Pancreas (tissue), 10 donors: ENCODE results near the gene RHBDD1. TPM values are rescaled to one million over a fixed set of nuclear protein-coding genes. Genes with fewer than 3 reads are reported as not detected.

ENCODE experiments used
- ATAC-seq, 4 donors: fragments of 200-7000 bp; cut with Tn5 transposase; one replicate each; pipeline versions ENCODE4 v1.8.0 to v1.9.1; 2020; ENCODE audit warnings: mild to moderate bottlenecking in 4 of 4, moderate library complexity in 4 of 4
- DNase-seq, 6 donors: peaks; one replicate each; pipeline ENCODE4 v3.0.0-alpha.2; 2020
- FAIRE-seq: peaks from 2 replicates; lab custom pipeline; 2012; peaks lifted over from hg19 to GRCh38; lab: Jason Lieb, UNC
- H3K27ac ChIP-seq, 4 donors: fragments of 200-600 bp; sonication (generic); 1 replicate in 3 of 4; 2 replicates in 1 of 4; pipeline versions ENCODE4 v1.5.0 to v1.8.0; 2020
- H3K27me3 ChIP-seq, 4 donors: fragments of 200-600 bp; one replicate each; pipeline ENCODE4 v1.8.0; 2021
- H3K36me3 ChIP-seq, 3 donors: fragments of 200-600 bp; sonication (generic) in 1 of 3; one replicate each; pipeline versions ENCODE4 v1.5.0 to v1.8.0; 2020 to 2021
- H3K4me1 ChIP-seq, 3 donors: fragments of 200-600 bp; one replicate each; pipeline ENCODE4 v1.8.0; 2021
- H3K4me3 ChIP-seq, 4 donors: fragments of 200-600 bp; sonication (generic) in 2 of 4; one replicate each; pipeline versions ENCODE4 v1.5.0 to v1.8.0; 2020 to 2021
- H3K9me3 ChIP-seq, 4 donors: fragments of 200-600 bp; one replicate each; pipeline ENCODE4 v1.8.0; 2021
- WGBS, 2 donors: extraction: QIAGEN DNeasy Blood & Tissue Kit; methylation state at CpG; one replicate each; pipeline ENCODE4 v1.1.7; 2013; 5-methylcytosine and 5-hydroxymethylcytosine counted together
- intact Hi-C, 3 donors: fragments of 100-400 bp; cut with DNase I; formaldehyde crosslinking; loops; one replicate each; pipeline versions ENCODE4 v1.11.1 to v1.14.2; 2022
- polyA plus RNA-seq, 2 donors: library from polyadenylated mRNA; stranded (reverse); fragments of 200-250 nt; gene quantifications; one replicate each; pipeline ENCODE4 v1.2.3, GENCODE V29; 2013
- total RNA-seq, 6 donors: library from RNA; stranded (reverse); fragmentation: NEBNext Ultra II Directional in 4 of 6; extraction: Animal tissue kit (Norgen Biotek cat#: 25700) in 4 of 6; gene quantifications; one replicate each; pipeline versions ENCODE4 v1.2.1 to v1.2.4, GENCODE V29; 2021 to 2023
- TF ChIP-seq, protein P1 (sequence below), 4 donors: fragments of 200-600 bp; sonication (generic) in 3 of 4; IDR thresholded peaks; one replicate each; pipeline versions ENCODE4 v1.5.0 to v1.8.0; 2021; ENCODE audit warnings: antibody characterized with exemption in 4 of 4
- donor health status: healthy with polysubstance abuse.
- donor health status: DM: no; HTN: no; CAD: no; lungs with moderate emphysema.
- donor health status: DM: no; HTN: no; CAD: no.
- donor health status: control.
- donor health status: control.
- donor health status: Bipolar disorder and iron deficiency.
- donor health status: DM: yes; HTN: yes; CAD: no.
- donor health status: DM: no; HTN: no; CAD: no.
- donor health status: DM: no; HTN: no; CAD: no.
- donor health status: DM: yes; HTN: yes; CAD: no.

RHBDD1 gene
- total and polyA plus RNA-seq, 8 donors = 3.5 to 28.9 (median 20.1) TPM

GRCh38 chr2:226962176-226962773 is 126.4 kb downstream of the RHBDD1 start:
- Histone ChIP-seq H3K36me3 (no peaks in the 10 kb centered on the region), H3K27ac (no peak overlapping the region), H3K4me3 (no peak overlapping the region), H3K4me1 (no peaks in the 10 kb centered on the region), H3K9me3 (no peaks in the 10 kb centered on the region), H3K27me3 (no peaks in the 10 kb centered on the region)
- DNase-seq (no peak), FAIRE-seq (no peak), ATAC-seq (no peak)
- TF ChIP-seq, protein P1, sequence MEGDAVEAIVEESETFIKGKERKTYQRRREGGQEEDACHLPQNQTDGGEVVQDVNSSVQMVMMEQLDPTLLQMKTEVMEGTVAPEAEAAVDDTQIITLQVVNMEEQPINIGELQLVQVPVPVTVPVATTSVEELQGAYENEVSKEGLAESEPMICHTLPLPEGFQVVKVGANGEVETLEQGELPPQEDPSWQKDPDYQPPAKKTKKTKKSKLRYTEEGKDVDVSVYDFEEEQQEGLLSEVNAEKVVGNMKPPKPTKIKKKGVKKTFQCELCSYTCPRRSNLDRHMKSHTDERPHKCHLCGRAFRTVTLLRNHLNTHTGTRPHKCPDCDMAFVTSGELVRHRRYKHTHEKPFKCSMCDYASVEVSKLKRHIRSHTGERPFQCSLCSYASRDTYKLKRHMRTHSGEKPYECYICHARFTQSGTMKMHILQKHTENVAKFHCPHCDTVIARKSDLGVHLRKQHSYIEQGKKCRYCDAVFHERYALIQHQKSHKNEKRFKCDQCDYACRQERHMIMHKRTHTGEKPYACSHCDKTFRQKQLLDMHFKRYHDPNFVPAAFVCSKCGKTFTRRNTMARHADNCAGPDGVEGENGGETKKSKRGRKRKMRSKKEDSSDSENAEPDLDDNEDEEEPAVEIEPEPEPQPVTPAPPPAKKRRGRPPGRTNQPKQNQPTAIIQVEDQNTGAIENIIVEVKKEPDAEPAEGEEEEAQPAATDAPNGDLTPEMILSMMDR (IDR thresholded peaks at IDR 0.05) = no peak
- intact Hi-C loops = no loop called here
- WGBS, 2 donors = 89 to 92% methylated on average over 3 of the region's 3 CpGs

GRCh38 chr2:226963528-226963927 is 127.7 kb downstream of the RHBDD1 start:
- ATAC-seq (no peak), DNase-seq (no peak), FAIRE-seq (no peak)
- H3K4me1 ChIP-seq = no peaks in the 10 kb centered on the region
- no peaks in the 10 kb centered on the region for H3K9me3 ChIP-seq
- 50 to 64% methylated on average over 1 of the region's 1 CpG for WGBS, 2 donors
- no peak overlapping the region for H3K4me3 ChIP-seq
- TF ChIP-seq, protein P1 (IDR thresholded peaks at IDR 0.05) = no peak
- H3K27ac ChIP-seq = no peak overlapping the region
- intact Hi-C loops = no loop called here
- no peaks in the 10 kb centered on the region for H3K36me3 ChIP-seq
- no peaks in the 10 kb centered on the region for H3K27me3 ChIP-seq

DNA sequence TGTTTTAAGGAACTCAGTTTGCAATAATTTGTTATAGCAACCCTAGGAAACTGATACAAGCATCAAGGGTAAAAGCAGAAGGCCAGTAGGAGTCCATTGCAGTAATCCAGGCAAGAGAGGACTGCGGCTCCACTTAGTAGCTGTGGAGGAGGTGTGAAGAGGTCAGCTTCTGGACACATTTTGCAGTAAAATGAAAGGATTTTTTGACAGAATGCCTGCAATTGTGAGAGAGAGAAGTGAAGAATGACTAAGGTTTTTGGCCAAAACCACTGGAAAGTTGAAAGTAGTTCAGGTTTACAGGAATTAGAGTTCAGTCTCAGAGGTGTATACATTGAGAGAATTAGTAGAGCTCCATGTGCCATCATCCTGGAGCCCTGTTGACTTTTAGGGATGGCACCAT is 129.5 kb downstream of the RHBDD1 start:
- Histone ChIP-seq H3K4me3 (no peak overlapping the region), H3K4me1 (no peaks in the 10 kb centered on the region), H3K9me3 (no peaks in the 10 kb centered on the region), H3K27ac (no peak overlapping the region), H3K27me3 (no peaks in the 10 kb centered on the region), H3K36me3 (no peaks in the 10 kb centered on the region)
- 99 to 100% methylated on average over 1 of the region's 1 CpG for WGBS, 2 donors
- FAIRE-seq (no peak), ATAC-seq (no peak), DNase-seq (no peak)
- intact Hi-C loops = no loop called here
- TF ChIP-seq, protein P1 (IDR thresholded peaks at IDR 0.05) = no peak

DNA sequence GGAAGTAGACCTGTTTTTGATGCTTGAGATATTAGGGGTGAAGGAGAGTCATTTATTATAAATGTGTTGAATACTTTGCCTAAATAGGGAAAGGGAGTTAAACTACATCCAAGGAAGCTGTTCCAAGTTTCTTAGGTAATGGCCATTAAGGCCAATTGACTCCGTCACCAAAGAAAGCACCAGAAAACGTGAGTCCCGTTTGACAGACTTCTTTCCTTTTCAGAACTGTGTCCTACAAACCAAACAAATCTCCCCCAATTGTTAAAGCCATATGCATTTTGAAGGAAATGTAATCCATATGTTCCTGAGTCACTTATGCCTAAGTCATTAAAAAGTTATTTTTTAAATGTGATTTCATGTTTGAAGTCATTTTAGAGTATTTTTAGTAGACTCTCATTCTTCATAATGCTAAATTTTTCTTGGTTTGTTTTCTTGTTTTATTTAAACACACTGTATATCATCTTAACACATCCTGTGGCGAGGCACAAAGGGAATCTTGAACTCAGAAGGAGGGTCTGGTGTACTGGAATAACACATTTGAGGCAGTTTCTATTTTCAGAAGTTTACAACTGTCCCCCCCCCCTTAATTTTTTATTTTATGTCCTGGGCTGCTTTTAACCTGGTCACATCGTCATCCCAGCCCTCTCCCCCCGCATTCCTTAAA is 133.7 kb downstream of the RHBDD1 start:
- no peak for FAIRE-seq
- no peak for DNase-seq
- Histone ChIP-seq H3K36me3 (no peaks in the 10 kb centered on the region), H3K4me3 (no peak overlapping the region), H3K4me1 (no peaks in the 10 kb centered on the region), H3K9me3 (no peaks in the 10 kb centered on the region), H3K27ac (no peak overlapping the region), H3K27me3 (no peaks in the 10 kb centered on the region)
- 79 to 87% methylated on average over 6 of the region's 6 CpGs for WGBS, 2 donors
- intact Hi-C loops = no loop called here
- ATAC-seq = no peak
- TF ChIP-seq, protein P1 (IDR thresholded peaks at IDR 0.05) = no peak

- DNase-seq = no peak
- Histone ChIP-seq H3K36me3 (no peaks in the 10 kb centered on the region), H3K4me1 (no peaks in the 10 kb centered on the region), H3K4me3 (no peak overlapping the region), H3K27me3 (no peaks in the 10 kb centered on the region), H3K9me3 (no peaks in the 10 kb centered on the region), H3K27ac (no peak overlapping the region)
- no peak for FAIRE-seq
- intact Hi-C loops = no loop called here
- 72 to 75% methylated on average over 3 of the region's 3 CpGs for WGBS, 2 donors
- no peak for ATAC-seq
- TF ChIP-seq, protein P1 (IDR thresholded peaks at IDR 0.05) = no peak
These were observed 134.5 kb downstream of the RHBDD1 start for GRCh38 chr2:226970362-226970761.
